ENCODE measurements around the gene CDC42BPB. TPM values are rescaled to one million over a fixed set of nuclear protein-coding genes. Genes with fewer than 3 reads are reported as not detected.

CDC42BPB gene
- total RNA-seq, 1 experiment from 2014 or later: 82.7 TPM

- no peaks in the 10 kb centered on the region for H3K4me1 Mint-ChIP-seq (ENCODE audit: insufficient read depth, unreplicated experiment)
- TF ChIP-seq, protein P1, sequence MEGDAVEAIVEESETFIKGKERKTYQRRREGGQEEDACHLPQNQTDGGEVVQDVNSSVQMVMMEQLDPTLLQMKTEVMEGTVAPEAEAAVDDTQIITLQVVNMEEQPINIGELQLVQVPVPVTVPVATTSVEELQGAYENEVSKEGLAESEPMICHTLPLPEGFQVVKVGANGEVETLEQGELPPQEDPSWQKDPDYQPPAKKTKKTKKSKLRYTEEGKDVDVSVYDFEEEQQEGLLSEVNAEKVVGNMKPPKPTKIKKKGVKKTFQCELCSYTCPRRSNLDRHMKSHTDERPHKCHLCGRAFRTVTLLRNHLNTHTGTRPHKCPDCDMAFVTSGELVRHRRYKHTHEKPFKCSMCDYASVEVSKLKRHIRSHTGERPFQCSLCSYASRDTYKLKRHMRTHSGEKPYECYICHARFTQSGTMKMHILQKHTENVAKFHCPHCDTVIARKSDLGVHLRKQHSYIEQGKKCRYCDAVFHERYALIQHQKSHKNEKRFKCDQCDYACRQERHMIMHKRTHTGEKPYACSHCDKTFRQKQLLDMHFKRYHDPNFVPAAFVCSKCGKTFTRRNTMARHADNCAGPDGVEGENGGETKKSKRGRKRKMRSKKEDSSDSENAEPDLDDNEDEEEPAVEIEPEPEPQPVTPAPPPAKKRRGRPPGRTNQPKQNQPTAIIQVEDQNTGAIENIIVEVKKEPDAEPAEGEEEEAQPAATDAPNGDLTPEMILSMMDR (IDR thresholded peaks at IDR 0.05; ENCODE audit: unreplicated experiment): no peak
- H3K9me3 Mint-ChIP-seq (ENCODE audit: unreplicated experiment): no peaks in the 10 kb centered on the region
- no TSS peak for BruUV-seq (replicated peaks)
- CTCF ChIA-PET: no interaction called here
- H3K27ac Mint-ChIP-seq (ENCODE audit: low read depth, unreplicated experiment): no peak overlapping the region
- no peaks in the 10 kb centered on the region for H3K27me3 Mint-ChIP-seq (ENCODE audit: insufficient read depth, unreplicated experiment)
- DNase-seq (ENCODE audit: unreplicated experiment): no peak
- peaks cover 5% of the 10 kb centered on the region for H3K36me3 Mint-ChIP-seq (ENCODE audit: insufficient read depth, unreplicated experiment)
- intact Hi-C loops (cut with micrococcal nuclease): no loop called here
- POLR2A ChIA-PET: interaction anchor here (0.5 kb wide), 1 partner anchor 379 kb away, joined by 6 read pairs; no protein-coding TSS in a partner anchor
- H3K4me3 Mint-ChIP-seq (ENCODE audit: unreplicated experiment): no peak overlapping the region
These were observed 140.3 kb downstream of the CDC42BPB start for GRCh38 chr14:102917056-102917385.

GRCh38 chr14:102916347-102917055 lies 140.8 kb downstream of the CDC42BPB start:
- ChIA-PET POLR2A (interaction anchor here (0.5 to 0.7 kb wide), 2 partner anchors 380 to 392 kb away, joined by 4 to 6 read pairs; no protein-coding TSS in a partner anchor), CTCF (no interaction called here)
- H3K36me3 Mint-ChIP-seq (ENCODE audit: insufficient read depth, unreplicated experiment): peaks cover 5% of the 10 kb centered on the region
- H3K27ac Mint-ChIP-seq (ENCODE audit: low read depth, unreplicated experiment): no peak overlapping the region
- no TSS peak for BruUV-seq (replicated peaks)
- no peaks in the 10 kb centered on the region for H3K27me3 Mint-ChIP-seq (ENCODE audit: insufficient read depth, unreplicated experiment)
- DNase-seq (ENCODE audit: unreplicated experiment): no peak
- H3K4me3 Mint-ChIP-seq (ENCODE audit: unreplicated experiment): no peak overlapping the region
- intact Hi-C loops (cut with micrococcal nuclease): no loop called here
- no peaks in the 10 kb centered on the region for H3K9me3 Mint-ChIP-seq (ENCODE audit: unreplicated experiment)
- TF ChIP-seq, protein P1 (IDR thresholded peaks at IDR 0.05; ENCODE audit: unreplicated experiment): no peak
- H3K4me1 Mint-ChIP-seq (ENCODE audit: insufficient read depth, unreplicated experiment): no peaks in the 10 kb centered on the region

DNA sequence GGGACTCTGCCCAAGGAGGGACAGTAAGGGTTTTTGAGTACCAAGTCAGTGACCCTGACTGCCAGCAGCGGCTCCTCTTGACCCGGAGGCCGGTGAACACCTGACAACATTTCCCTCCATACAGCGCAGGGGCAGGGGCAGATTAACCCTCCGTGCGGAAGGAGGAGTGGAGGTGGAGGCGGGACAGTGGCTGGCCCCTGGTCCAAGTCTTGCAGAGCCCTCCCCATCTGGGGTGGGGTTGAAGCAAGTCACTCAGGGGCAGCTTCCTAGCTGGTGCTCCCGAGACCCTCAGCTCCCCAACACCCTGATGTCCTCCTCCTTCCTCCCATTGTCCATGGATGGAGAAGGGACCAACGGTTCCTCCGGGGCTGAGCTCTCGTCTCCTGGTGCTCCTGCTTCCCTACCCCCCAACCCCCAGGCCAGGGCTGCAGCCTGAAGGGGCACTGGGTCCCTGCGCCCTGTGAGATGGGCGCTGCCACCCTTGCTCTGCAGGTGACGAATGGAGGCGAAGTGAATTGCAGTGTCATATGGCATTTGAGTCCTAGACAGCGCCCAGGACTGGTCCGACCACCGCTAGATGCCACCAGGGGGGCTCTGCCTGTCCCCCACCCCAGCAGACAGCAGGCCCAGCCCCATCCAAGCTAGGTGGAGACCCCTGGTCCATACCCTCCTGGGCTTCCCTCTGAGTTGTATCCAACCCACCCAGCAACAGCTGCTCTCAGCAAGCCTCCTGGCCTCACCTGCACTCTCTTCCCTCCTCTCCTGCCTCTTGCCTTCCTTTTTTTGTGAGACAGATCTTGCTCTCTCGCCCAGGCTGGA lies 141.8 kb downstream of the CDC42BPB start:
- intact Hi-C loops (cut with micrococcal nuclease): no loop called here
- no peak for DNase-seq (ENCODE audit: unreplicated experiment)
- Mint-ChIP-seq H3K9me3 (ENCODE audit: unreplicated experiment) (no peaks in the 10 kb centered on the region), H3K27ac (ENCODE audit: low read depth, unreplicated experiment) (no peak overlapping the region), H3K27me3 (ENCODE audit: insufficient read depth, unreplicated experiment) (no peaks in the 10 kb centered on the region), H3K4me3 (ENCODE audit: unreplicated experiment) (no peak overlapping the region), H3K4me1 (ENCODE audit: insufficient read depth, unreplicated experiment) (no peaks in the 10 kb centered on the region), H3K36me3 (ENCODE audit: insufficient read depth, unreplicated experiment) (peaks cover 11% of the 10 kb centered on the region)
- POLR2A ChIA-PET: interaction anchor here (0.7 kb wide), 1 partner anchor 391 kb away, joined by 4 read pairs; no protein-coding TSS in a partner anchor
- CTCF ChIA-PET: no interaction called here
- BruUV-seq (replicated peaks): no TSS peak
- TF ChIP-seq, protein P1 (IDR thresholded peaks at IDR 0.05; ENCODE audit: unreplicated experiment): no peak

GRCh38 chr14:102914474-102915291 lies 142.7 kb downstream of the CDC42BPB start:
- no peak overlapping the region for H3K27ac Mint-ChIP-seq (ENCODE audit: low read depth, unreplicated experiment)
- no peak for DNase-seq (ENCODE audit: unreplicated experiment)
- POLR2A ChIA-PET: no interaction called here
- no peaks in the 10 kb centered on the region for H3K4me1 Mint-ChIP-seq (ENCODE audit: insufficient read depth, unreplicated experiment)
- intact Hi-C loops (cut with micrococcal nuclease): no loop called here
- no TSS peak for BruUV-seq (replicated peaks)
- H3K4me3 Mint-ChIP-seq (ENCODE audit: unreplicated experiment): no peak overlapping the region
- TF ChIP-seq, protein P1 (IDR thresholded peaks at IDR 0.05; ENCODE audit: unreplicated experiment): no peak
- peaks cover 11% of the 10 kb centered on the region for H3K36me3 Mint-ChIP-seq (ENCODE audit: insufficient read depth, unreplicated experiment)
- CTCF ChIA-PET: no interaction called here
- no peaks in the 10 kb centered on the region for H3K27me3 Mint-ChIP-seq (ENCODE audit: insufficient read depth, unreplicated experiment)
- H3K9me3 Mint-ChIP-seq (ENCODE audit: unreplicated experiment): no peaks in the 10 kb centered on the region

Data from MCF 10A (cell line).